B cell (primary cell): ENCODE results near the gene ARHGAP42.

ENCODE experiments used
- EZH2 ChIP-seq: IDR thresholded peaks from 2 replicates; pipeline ENCODE4 v1.6.1; 2012; ENCODE audit warnings: borderline replicate concordance, low read depth, mild to moderate bottlenecking, moderate library complexity, low read length; ENCODE audit not compliant: insufficient read depth, poor library complexity, severe bottlenecking
- TF ChIP-seq, protein P1 (sequence below): fragments of 200-600 bp; IDR thresholded peaks from one replicate; pipeline ENCODE4 v1.8.0; 2022; ENCODE audit warnings: antibody characterized with exemption, mild to moderate bottlenecking

DNA sequence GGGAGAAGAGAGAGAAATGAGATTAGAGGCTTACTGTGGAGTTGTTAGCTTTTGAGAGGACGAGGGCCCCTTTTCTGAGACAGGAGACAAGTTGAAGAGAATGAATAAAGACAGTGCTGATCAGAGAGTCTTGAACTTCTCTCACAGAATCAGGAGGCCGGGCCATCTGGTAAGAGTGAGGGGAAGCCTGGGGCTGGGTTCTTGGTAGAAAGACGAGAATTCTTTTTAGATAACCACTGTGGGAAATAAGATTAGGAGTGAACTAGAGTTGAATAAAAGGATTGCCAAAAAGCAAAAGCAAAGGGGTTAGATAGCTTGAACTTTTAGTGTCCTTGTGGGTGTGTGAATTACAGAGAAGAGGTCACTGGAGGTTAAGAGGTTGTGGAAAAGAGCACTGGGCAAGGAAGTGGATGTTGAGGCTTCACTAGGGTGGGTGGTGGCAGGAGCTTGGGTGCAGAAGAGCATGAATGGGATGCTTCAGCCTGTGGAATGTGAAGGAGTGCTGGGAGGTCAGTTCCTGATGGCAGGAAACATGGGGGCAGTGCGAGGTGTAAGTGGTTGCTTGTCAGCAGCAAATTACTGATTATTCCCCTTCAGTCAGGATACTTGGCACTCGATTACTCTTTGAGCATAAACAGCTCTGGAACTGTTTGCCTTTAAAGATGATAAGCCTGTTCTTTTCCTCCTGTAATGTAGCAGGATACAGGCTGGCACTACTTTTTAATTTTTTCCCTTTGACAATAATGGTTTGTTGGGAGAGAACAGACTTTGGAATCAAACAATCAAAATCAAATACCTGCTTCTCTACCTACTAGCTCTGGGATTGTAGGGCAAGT, 98.3 kb downstream of the ARHGAP42 start:
- TF ChIP-seq, protein P1, sequence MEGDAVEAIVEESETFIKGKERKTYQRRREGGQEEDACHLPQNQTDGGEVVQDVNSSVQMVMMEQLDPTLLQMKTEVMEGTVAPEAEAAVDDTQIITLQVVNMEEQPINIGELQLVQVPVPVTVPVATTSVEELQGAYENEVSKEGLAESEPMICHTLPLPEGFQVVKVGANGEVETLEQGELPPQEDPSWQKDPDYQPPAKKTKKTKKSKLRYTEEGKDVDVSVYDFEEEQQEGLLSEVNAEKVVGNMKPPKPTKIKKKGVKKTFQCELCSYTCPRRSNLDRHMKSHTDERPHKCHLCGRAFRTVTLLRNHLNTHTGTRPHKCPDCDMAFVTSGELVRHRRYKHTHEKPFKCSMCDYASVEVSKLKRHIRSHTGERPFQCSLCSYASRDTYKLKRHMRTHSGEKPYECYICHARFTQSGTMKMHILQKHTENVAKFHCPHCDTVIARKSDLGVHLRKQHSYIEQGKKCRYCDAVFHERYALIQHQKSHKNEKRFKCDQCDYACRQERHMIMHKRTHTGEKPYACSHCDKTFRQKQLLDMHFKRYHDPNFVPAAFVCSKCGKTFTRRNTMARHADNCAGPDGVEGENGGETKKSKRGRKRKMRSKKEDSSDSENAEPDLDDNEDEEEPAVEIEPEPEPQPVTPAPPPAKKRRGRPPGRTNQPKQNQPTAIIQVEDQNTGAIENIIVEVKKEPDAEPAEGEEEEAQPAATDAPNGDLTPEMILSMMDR: no peak
- no peak for TF ChIP-seq EZH2
